ENCODE measurements around the gene DOCK4. TPM values are rescaled to one million over a fixed set of nuclear protein-coding genes. Genes with fewer than 3 reads are reported as not detected.

The DOCK4 gene
- total and polyA plus RNA-seq, 2 donors from 2014 or later = 3.2 to 38.9 TPM

GRCh38 chr7:112060625-112061024 is 145.6 kb downstream of the DOCK4 start:
- no peak for DNase-seq

GRCh38 chr7:112059675-112060074 is 146.5 kb downstream of the DOCK4 start:
- Histone ChIP-seq H3K9me3 (ENCODE audit: control insufficient read depth in 2 of 3, insufficient read depth in 1 of 3, low read length in 3 of 3) (no peaks in the 10 kb centered on the region), H3K27ac (ENCODE audit: low read depth in 2 of 2, low read length in 2 of 2) (no peak overlapping the region), H3K4me1 (ENCODE audit: control insufficient read depth in 2 of 3, insufficient read depth in 2 of 3, low read depth in 1 of 3, low read length in 3 of 3) (no peaks in the 10 kb centered on the region), H3K9ac (ENCODE audit: low read length in 3 of 3) (no peak overlapping the region), H3K27me3 (ENCODE audit: control insufficient read depth, insufficient read depth, low read length) (no peaks in the 10 kb centered on the region), H3K36me3 (ENCODE audit: control insufficient read depth in 2 of 3, insufficient read depth in 3 of 3, low read length in 3 of 3) (no peaks in the 10 kb centered on the region), H3K4me3 (ENCODE audit: low read length in 3 of 3) (no peak overlapping the region)
- intact Hi-C loops (cut with DNase I) = no loop called here
- DNase-seq = no peak
- no peak for TF ChIP-seq CTCF (IDR thresholded peaks at IDR 0.05; ENCODE audit: borderline replicate concordance, extremely low read depth, insufficient read depth)
- FAIRE-seq = no peak

More at GRCh38 chr7:112060625-112061024, 145.6 kb downstream of the DOCK4 start:
- no peak for TF ChIP-seq CTCF (IDR thresholded peaks at IDR 0.05; ENCODE audit: borderline replicate concordance, extremely low read depth, insufficient read depth)
- intact Hi-C loops (cut with DNase I) = no loop called here
- no peak for FAIRE-seq
- H3K27ac ChIP-seq (ENCODE audit: low read depth in 2 of 2, low read length in 2 of 2) = no peak overlapping the region
- H3K4me1 ChIP-seq (ENCODE audit: control insufficient read depth in 2 of 3, insufficient read depth in 2 of 3, low read depth in 1 of 3, low read length in 3 of 3) = no peaks in the 10 kb centered on the region
- no peaks in the 10 kb centered on the region for H3K9me3 ChIP-seq (ENCODE audit: control insufficient read depth in 2 of 3, insufficient read depth in 1 of 3, low read length in 3 of 3)
- no peaks in the 10 kb centered on the region for H3K27me3 ChIP-seq (ENCODE audit: control insufficient read depth, insufficient read depth, low read length)
- no peaks in the 10 kb centered on the region for H3K36me3 ChIP-seq (ENCODE audit: control insufficient read depth in 2 of 3, insufficient read depth in 3 of 3, low read length in 3 of 3)
- H3K4me3 ChIP-seq (ENCODE audit: low read length in 3 of 3) = no peak overlapping the region
- no peak overlapping the region for H3K9ac ChIP-seq (ENCODE audit: low read length in 3 of 3)

- no peaks in the 10 kb centered on the region for H3K27me3 ChIP-seq (ENCODE audit: control insufficient read depth, insufficient read depth, low read length)
- no peak overlapping the region for H3K4me3 ChIP-seq (ENCODE audit: low read length in 3 of 3)
- FAIRE-seq (no peak), DNase-seq (no peak)
- H3K9me3 ChIP-seq (ENCODE audit: control insufficient read depth in 2 of 3, insufficient read depth in 1 of 3, low read length in 3 of 3) = no peaks in the 10 kb centered on the region
- H3K4me1 ChIP-seq (ENCODE audit: control insufficient read depth in 2 of 3, insufficient read depth in 2 of 3, low read depth in 1 of 3, low read length in 3 of 3) = peaks cover 0 to 2% (median 0%) of the 10 kb centered on the region in 3 donors
- H3K27ac ChIP-seq (ENCODE audit: low read depth in 2 of 2, low read length in 2 of 2) = no peak overlapping the region
- no peaks in the 10 kb centered on the region for H3K36me3 ChIP-seq (ENCODE audit: control insufficient read depth in 2 of 3, insufficient read depth in 3 of 3, low read length in 3 of 3)
- intact Hi-C loops (cut with DNase I) = no loop called here
- no peak overlapping the region for H3K9ac ChIP-seq (ENCODE audit: low read length in 3 of 3)
- TF ChIP-seq CTCF (IDR thresholded peaks at IDR 0.05; ENCODE audit: borderline replicate concordance, extremely low read depth, insufficient read depth) = no peak
These were observed 147.5 kb downstream of the DOCK4 start for GRCh38 chr7:112058686-112059085.

- Histone ChIP-seq H3K27ac (ENCODE audit: low read depth in 2 of 2, low read length in 2 of 2) (no peak overlapping the region), H3K9ac (ENCODE audit: low read length in 3 of 3) (no peak overlapping the region), H3K27me3 (ENCODE audit: control insufficient read depth, insufficient read depth, low read length) (no peaks in the 10 kb centered on the region), H3K4me1 (ENCODE audit: control insufficient read depth in 2 of 3, insufficient read depth in 2 of 3, low read depth in 1 of 3, low read length in 3 of 3) (peaks cover 0 to 3% (median 0%) of the 10 kb centered on the region in 3 donors), H3K4me3 (ENCODE audit: low read length in 3 of 3) (no peak overlapping the region), H3K36me3 (ENCODE audit: control insufficient read depth in 2 of 3, insufficient read depth in 3 of 3, low read length in 3 of 3) (no peaks in the 10 kb centered on the region), H3K9me3 (ENCODE audit: control insufficient read depth in 2 of 3, insufficient read depth in 1 of 3, low read length in 3 of 3) (no peaks in the 10 kb centered on the region)
- intact Hi-C loops (cut with DNase I) = no loop called here
- FAIRE-seq (no peak), DNase-seq (no peak)
- TF ChIP-seq CTCF (IDR thresholded peaks at IDR 0.05; ENCODE audit: borderline replicate concordance, extremely low read depth, insufficient read depth) = no peak
These were observed 149.8 kb downstream of the DOCK4 start for GRCh38 chr7:112056409-112056808.

All from kidney (tissue), 14 donors.